Stimulated activated CD4-positive, alpha-beta T cell treated with anti-CD3 and anti-CD28 coated beads, Interleukin-2, amount 100 ng/mL, for 48 hours (primary cell): ENCODE data around the gene SMIM41.

Source experiments
- DNase-seq, 2 donors: peaks; one replicate each; pipeline ENCODE4 v3.0.0-alpha.2; 2020

Gene SMIM41

DNA sequence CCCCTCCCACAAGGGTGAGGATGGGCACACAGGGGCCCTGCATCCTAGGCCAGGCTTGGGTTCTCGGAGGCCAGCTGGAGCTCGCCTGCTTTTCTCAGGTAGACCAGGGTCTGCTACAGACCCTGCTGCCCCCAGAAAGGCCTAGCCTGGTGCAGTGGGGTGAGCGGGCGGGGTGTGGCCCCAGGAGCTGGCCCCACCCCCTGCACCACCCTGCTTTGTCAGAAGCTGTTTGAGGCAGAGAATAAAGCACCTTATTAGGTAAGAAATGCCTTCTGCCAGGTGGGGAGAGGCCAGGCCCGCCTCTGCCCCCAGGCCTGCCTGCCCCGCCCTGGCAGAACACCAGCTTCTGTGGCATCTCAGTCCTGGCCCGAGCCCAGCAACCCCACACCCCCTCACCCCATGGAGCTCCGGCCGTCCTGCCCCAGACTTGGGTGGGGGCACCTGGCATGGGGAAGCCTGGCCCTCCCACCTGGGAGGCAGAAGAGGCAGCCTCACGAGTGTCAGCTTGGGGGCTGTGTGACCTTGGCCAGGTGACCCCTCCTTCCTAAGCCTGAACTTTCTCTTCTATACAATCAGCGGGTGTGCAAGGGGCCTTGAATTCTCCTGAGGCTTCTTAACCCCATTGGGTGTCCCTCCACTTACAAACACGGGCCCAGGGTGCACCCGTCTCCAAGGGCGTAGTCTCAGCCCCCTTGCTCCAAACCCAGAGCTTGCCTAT, 69.1 kb downstream of the SMIM41 start:
- DNase-seq, result no peak

DNA sequence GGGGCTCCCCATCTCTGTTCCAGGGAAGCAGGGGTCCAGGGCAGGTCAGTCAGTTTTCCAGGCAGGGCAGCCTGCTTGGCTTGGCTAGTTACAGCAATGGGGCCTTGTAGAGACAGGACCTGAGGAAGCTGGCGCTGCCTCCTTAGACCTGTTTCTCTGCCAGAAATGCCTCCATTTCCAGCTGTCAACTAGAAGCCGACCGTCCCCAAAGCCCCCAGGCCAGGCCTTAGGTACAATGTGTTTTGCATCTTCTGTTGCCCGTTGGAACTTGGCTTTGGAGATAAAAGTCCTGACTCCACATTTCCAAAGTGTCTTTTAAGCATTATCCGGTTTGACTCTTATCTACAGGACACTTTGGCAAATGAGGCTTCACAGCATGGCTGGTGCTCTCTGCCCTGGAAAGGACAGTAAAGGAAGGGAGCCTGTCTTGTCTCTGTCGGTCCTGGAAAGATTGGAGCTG, 69.7 kb downstream of the SMIM41 start:
- DNase-seq, result no peak

DNA sequence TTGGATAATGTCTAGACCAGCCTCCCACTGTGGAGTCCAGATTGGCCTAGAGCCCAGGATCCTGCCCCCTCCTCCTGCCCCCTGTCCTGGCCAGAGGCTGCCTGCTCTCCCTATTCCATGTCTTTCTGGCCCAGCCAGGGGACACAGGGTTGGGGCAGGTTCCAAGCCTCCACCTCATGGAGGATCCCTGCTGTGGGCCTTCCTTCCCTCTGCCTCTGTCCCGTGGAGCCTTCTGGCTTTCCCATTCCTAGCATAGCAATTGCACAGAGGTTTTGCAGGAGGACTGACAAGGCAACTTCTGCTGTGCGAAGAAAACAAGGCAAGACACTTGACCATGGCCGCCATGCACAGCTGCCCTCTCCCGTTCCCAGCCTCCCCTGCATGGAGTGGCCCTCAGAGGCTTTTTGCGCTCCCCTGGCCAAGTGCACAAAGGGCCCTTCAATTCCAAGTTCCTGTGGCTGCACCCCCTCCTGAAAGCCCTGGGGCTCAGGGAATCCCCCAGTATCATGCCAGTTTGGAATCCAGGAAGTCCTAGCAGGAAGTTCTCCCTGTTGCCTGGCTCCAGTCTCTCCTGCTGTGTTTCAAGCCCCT, 70.2 kb downstream of the SMIM41 start:
- DNase-seq, result no peak

DNA sequence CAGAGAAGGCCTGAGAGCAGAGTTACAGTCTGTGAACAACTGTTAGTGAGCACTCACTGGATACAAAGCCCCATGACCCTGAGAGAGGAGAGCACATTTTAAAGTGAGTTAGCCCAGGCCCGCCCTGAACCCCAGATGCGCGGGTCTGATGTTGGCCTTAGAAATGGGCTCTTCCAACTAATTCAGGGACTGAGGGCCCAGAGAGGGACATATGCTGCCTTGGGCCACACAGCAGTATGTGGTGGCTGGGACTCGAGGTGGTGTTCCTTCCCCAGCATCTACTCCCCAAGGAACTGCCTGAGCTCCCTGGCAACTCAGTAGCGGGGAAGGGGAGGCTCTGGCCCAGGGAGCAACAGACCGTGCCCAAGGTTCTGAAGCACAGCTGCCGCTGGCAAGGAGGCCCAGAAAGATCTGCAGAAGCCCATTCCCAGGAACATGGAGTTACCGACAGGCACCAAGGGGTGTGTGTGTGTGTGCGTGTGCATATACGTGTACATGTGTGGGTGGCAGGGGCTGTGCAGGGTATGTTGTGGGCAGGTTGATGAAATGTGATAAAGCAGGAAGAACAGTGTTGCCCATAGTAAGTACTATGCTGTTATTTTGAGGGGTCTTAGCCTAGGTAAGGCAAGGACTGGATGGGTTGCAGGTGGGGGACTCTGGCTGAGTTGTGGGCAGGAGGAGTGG, 71.8 kb downstream of the SMIM41 start:
- DNase-seq, result no peak

DNA sequence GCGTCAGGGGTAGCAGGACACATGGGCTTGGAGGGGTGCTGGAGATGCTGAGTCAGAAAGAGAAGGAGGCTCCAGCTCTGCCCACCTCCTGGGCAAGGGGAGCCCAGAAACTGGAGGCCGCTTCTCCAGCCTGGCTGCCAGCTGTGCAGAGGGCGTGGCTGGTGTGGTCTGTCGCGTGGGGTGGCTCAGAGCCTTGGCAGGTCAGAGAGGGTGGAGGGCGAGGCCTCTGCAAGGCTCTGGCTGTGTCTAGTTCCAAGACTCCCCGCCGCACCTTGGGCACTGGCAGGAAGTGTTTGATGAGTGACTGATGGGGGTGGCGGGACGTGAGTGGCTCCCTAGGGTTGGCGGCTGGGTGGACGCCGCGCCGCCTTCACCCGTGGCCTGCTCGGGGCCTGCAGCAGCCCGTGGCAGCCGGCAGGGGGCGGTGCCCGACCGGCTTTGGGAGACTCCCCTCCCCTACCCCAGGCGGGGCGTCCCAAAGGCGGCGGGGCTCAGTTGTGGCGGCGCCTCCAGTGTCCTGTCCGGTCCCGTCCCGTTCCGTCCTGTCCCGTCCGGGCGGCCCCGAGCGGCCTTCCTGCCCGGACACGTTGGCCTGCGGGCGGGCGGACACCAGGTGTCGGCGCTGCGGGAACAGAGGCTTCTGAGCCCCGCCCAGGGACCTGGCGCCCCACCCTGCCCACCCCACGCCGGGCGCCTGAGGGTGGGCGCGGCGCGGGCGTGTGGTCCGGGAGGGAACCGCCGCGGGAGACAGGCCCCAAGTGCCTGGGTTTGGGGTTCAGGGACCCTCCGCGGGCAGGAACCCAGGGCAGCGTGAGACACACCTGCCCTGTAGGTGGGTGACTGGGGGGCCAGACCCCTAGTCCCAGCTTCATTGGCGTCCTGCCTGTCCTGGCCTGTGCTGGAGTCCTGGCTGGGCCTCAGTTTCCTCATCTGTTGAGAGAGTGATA, 72.6 kb downstream of the SMIM41 start:
- DNase-seq, result peak; percentile 60 to 70

DNA sequence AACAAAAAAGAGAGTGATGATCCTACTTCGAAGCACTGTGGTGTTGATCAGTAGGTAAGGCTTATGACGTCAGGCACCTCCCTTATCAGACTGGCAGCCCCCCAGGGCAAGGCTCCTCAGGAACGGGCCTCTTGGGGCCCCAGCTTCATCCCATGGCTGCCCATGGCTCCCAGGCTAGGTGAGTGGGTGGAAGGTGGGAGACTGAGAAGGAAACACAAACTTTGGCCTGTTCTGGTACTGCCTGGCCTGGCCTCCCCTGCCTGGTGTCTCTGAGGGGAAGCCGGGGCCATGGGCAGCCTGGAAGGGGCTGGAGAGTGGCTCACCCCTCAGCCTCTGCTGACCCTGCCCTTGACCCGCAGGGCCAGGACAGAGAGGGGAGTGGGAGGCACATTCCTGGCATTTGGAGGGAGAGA, 73.4 kb downstream of the SMIM41 start:
- DNase-seq, result no peak

DNA sequence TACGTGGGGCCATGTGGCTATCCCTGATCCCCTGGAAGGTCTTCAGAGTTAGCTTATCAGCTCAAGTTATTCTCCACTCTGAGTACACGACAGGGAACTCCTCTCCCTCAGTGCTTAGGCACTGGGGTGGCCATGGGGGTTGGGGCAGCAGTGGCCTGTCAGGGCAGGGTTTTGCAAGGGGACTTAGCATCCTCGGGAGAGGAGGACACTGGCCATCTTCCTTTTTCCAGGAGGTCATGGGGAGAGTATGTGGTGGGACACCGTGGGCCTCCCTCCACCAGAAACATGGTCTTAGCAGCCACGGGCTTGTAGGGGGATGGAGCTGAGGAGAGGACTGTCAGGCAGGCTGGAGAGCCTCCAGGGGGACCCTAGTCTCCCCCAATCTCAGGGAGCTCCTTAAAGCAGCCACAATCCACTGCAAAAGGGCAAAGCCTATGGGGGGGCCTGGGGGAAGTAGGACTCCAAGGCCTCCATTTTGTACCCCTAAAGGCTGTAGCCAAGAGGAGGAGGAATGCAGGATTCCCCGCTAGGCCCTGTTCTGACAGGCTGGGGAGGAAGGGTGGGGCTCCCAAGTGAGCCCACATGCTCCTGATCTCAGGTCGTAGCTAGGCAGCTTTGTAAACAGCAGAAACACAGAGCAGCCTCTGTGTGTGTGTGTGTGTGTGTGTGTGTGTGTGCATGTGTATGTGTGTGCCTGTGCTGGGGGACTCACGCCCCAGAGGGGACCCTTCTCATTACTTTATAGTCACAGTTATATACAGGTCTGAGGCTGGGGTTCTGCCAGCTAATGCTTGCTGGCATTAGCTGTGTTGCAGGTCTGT, 75.8 kb downstream of the SMIM41 start:
- no peak for DNase-seq

DNA sequence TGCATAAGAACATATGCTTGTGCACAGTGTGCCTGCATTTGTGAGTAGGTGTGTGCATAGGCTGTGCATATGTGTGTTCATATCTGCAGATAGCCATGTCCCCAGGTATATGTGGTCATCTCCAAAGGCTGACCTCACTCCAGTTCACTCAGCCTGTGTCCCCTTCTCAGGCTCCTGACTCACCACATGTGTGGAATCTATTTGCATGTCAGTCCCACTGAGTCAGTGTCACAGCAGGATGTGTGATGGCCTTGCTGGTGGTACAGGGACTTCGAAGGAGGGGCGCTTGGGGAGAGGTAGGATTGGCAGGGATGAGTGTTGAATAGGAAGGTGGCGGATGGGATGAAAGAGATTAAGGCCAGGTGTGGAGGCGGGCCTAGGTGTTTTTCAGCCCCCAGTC, 76.8 kb downstream of the SMIM41 start:
- DNase-seq, result no peak

DNA sequence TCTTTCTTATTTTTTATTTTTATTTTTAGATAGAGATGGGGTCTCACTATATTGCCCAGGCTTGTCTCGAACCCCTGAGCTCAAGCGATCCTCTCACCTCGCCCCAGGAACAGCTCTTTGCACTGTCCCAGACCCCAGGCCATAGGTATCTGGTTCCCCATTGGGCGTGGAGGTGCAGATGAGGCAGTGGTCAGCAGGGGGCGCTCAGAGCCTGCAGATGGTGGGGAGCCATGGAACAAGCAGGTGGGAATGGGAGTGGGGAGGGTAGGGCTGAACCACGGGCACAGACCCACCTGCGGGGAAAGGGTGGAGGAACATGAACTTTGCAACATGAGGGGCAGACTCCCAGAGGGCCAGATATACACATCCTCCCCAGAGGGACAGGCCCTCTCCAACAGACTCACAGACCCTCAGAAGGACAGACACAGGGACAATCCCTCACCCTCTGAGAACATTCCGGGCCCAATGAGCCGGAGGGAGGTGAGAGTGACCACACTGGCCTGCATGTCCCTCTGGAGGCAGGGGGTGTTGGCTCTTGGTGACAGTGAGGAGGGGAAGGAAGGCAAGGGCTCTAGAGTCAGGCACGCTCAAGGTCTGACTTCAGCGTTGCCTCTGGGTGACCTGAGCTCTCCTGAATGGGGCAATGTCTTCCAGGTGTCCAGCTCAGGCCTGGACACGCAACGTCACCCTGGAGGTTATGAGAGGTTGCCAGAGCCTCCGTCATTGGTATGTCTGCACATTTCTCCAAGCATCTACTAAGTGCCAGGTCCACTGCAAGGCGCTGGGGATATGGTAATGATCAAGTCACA, 77.5 kb downstream of the SMIM41 start:
- peak; percentile 73 for DNase-seq

DNA sequence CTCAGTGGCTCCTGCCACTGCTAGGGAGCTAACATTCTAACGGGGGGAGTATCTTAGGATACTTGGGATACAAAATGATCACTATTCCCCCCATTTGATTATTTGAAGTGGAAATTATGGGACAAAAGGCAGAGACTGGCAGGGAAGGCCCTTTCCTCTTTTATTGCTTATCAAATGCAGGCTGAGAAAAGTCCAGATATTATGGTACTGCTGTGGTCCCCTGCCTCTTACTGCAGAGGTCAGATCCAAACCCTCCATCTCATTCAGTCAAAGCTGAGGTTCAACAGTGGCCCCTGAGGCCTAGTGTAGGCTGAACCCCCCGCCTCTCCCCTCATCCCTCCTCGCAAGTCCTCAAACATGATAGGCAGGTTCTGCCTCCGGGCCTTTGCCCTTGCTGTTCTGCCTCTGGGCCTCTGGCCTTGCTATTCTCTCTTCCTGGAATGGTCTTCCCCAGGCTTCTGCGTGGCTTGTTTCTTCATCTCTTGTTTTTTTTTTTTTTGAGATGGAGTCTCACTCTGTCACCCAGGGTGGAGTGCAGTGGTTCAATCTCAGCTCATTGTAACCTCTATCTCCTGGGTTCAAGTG, 78.2 kb downstream of the SMIM41 start:
- DNase-seq, result no peak
